ENCODE measurements around the gene TAS2R50. TPM values are rescaled to one million over a fixed set of nuclear protein-coding genes. Genes with fewer than 3 reads are reported as not detected.

Gene TAS2R50
- total RNA-seq, 4 donors from 2014 or later, result 2.0 to 2.3 TPM; not detected in 2

DNA sequence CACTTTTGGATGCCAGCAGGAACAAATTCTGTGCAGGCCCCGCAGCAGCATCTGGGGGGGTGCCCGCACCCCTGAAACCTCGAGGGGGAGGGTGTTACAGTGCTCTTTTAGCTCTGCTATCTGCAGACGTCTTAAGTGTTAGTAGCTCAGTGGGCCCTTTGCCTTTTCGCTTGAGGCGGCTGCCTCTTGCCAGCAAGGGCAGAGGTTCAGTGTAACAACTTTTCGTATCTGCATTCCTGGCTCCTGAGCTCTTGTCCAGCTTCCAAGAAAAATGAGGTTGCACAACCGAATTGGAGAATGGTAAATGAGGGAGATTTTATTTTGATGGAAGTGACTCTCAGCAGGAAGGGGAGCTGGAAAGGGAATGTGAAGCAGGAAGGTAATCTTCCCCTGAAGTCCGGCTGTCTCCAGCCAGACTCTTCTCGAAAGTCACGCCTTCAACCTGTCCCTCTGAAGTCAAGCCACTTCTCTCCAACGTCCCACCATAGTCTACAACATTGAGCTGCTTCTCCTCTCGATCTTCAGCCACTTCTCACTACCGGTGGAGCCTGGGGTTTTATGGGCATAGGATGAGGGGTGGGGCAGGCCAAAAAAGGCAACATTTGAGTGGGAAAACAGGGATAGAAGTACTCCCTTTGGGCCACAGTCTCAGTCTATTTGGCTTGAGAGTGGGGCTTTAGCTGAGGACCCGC is 17.8 kb downstream of the TAS2R50 start:
- intact Hi-C loops (cut with DNase I), result no loop called here
- Histone ChIP-seq H3K9me3 (no peaks in the 10 kb centered on the region), H3K27me3 (no peaks in the 10 kb centered on the region), H3K36me3 (no peaks in the 10 kb centered on the region), H3K4me1 (peaks cover 0 to 10% (median 0%) of the 10 kb centered on the region in 3 donors), H3K27ac (no peak overlapping the region), H3K4me3 (no peak overlapping the region)
- no peak for TF ChIP-seq POLR2A (IDR thresholded peaks at IDR 0.05)
- TF ChIP-seq, protein P1, sequence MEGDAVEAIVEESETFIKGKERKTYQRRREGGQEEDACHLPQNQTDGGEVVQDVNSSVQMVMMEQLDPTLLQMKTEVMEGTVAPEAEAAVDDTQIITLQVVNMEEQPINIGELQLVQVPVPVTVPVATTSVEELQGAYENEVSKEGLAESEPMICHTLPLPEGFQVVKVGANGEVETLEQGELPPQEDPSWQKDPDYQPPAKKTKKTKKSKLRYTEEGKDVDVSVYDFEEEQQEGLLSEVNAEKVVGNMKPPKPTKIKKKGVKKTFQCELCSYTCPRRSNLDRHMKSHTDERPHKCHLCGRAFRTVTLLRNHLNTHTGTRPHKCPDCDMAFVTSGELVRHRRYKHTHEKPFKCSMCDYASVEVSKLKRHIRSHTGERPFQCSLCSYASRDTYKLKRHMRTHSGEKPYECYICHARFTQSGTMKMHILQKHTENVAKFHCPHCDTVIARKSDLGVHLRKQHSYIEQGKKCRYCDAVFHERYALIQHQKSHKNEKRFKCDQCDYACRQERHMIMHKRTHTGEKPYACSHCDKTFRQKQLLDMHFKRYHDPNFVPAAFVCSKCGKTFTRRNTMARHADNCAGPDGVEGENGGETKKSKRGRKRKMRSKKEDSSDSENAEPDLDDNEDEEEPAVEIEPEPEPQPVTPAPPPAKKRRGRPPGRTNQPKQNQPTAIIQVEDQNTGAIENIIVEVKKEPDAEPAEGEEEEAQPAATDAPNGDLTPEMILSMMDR (IDR thresholded peaks at IDR 0.05), result no peak
- no peak for DNase-seq
- 47 to 70% methylated on average over 11 to 15 of the region's 15 CpGs for WGBS, 2 donors

DNA sequence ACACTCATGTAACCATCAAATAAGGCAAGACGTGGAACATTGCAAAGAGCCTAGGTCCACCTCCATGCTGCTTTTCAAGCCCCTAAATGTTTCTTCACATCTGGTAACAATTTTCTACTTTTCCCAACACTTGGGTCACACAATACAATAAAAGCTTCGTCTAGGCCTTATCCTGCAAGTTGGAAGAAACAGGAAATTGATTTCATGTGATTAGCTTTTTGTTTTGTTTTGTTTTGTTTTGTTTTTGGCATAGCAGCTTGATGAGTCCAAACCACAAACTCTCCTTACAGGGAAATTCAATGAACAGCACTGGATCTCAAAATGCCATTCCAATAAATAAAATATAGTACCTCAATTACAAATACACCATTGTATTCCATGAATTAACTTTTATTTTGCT is 19.3 kb downstream of the TAS2R50 start:
- Histone ChIP-seq H3K27me3 (no peaks in the 10 kb centered on the region), H3K36me3 (no peaks in the 10 kb centered on the region), H3K27ac (no peak overlapping the region), H3K9me3 (no peaks in the 10 kb centered on the region), H3K4me1 (peaks cover 0 to 10% (median 0%) of the 10 kb centered on the region in 3 donors), H3K4me3 (no peak overlapping the region)
- intact Hi-C loops (cut with DNase I), result no loop called here
- no peak for DNase-seq
- WGBS, 2 donors, result 50 to 65% methylated on average over 2 of the region's 2 CpGs
- no peak for TF ChIP-seq POLR2A (IDR thresholded peaks at IDR 0.05)

DNA sequence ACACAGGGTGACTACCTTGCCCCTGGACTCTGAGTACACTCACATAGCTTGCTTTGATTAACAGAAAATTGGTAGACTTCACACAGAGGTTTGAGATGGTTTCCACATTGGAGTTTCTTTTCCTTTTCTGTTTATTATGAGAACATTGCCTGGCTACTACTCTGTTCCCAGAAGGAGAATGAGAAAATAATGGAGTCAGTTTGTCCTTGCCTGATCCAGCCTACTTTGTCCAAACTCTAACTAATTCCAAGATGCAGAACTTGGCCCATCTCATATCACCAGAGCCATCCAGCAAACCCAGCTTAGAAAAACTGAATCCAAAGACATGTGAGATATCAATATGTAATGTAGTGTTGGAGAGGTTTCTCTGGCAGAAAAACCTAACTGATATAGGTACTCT is 20.4 kb downstream of the TAS2R50 start:
- no peak overlapping the region for H3K4me3 ChIP-seq
- no peak for DNase-seq
- H3K36me3 ChIP-seq, result no peaks in the 10 kb centered on the region
- H3K27me3 ChIP-seq, result no peaks in the 10 kb centered on the region
- no peaks in the 10 kb centered on the region for H3K9me3 ChIP-seq
- no peak overlapping the region for H3K27ac ChIP-seq
- TF ChIP-seq, protein P1 (IDR thresholded peaks at IDR 0.05), result no peak
- TF ChIP-seq POLR2A (IDR thresholded peaks at IDR 0.05), result no peak
- intact Hi-C loops (cut with DNase I), result no loop called here
- H3K4me1 ChIP-seq, result peaks cover 0 to 10% (median 0%) of the 10 kb centered on the region in 3 donors

DNA sequence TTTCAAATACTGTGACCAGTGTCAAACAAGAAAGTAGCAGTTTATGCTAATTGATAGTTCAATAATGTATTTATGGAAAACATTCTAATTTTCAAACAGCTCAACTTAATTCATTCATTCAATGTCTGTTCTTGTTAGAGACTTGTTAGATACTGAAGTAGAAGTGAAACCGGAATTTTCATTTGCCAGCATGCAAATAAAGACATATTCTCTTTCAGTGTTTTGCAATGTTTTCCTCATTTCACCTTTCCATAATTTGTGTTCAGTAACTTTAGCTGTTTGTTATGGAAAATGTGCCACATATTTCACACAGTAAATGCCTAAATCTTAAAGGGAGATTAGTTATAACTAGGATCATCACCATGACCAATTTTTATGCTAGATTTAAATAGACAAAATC is 21.2 kb downstream of the TAS2R50 start:
- DNase-seq, result no peak
- intact Hi-C loops (cut with DNase I), result no loop called here
- H3K27me3 ChIP-seq, result no peaks in the 10 kb centered on the region
- no peaks in the 10 kb centered on the region for H3K9me3 ChIP-seq
- no peak overlapping the region for H3K4me3 ChIP-seq
- peaks cover 0 to 10% (median 0%) of the 10 kb centered on the region in 3 donors for H3K4me1 ChIP-seq
- H3K27ac ChIP-seq, result no peak overlapping the region
- H3K36me3 ChIP-seq, result no peaks in the 10 kb centered on the region
- 66 to 85% methylated on average over 1 of the region's 1 CpG for WGBS, 2 donors
- TF ChIP-seq, protein P1 (IDR thresholded peaks at IDR 0.05), result no peak
- TF ChIP-seq POLR2A (IDR thresholded peaks at IDR 0.05), result no peak

DNA sequence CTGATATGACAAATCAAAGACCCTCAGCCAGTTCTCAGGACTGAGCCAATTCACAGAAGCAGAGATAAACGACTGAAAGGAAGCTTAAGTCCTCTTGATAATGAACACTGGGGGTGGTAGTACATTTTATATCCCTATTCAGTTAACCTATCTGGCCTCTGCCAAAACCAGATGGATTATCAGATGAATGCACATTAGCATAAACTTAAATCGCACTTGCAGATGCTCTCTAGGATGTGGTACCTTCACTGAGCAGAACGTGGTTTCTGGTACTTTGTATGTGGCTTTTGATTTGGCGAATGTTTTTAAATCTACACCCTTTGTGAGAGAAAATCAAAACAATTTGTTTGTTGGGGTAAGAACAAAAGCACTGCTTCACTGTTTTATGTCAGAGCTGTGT is 26.5 kb downstream of the TAS2R50 start:
- H3K4me3 ChIP-seq, result no peak overlapping the region
- DNase-seq, result no peak
- 72 to 80% methylated on average over 4 of the region's 4 CpGs for WGBS, 2 donors
- no peak overlapping the region for H3K27ac ChIP-seq
- H3K36me3 ChIP-seq, result no peaks in the 10 kb centered on the region
- TF ChIP-seq, protein P1 (IDR thresholded peaks at IDR 0.05), result no peak
- no peak for TF ChIP-seq POLR2A (IDR thresholded peaks at IDR 0.05)
- intact Hi-C loops (cut with DNase I), result no loop called here
- H3K4me1 ChIP-seq, result no peaks in the 10 kb centered on the region
- no peaks in the 10 kb centered on the region for H3K9me3 ChIP-seq
- no peaks in the 10 kb centered on the region for H3K27me3 ChIP-seq

DNA sequence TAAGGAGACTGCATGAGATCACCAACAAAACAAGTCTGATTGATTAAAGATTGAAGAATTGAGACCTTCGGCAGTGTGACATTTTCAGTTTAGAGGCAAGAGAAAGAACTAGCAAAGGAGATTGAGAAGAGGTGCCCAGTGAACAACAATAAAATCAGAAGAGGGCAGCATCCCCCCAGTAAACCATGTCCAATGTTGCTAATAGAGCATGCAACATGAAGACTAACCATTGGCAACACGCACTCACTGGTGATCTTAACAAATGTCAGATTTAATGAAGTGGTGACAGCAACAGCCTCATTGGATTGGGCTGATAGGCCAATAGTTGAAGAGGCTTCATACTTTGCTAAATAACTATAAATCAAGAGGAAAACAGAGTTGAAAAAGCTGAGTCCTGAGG is 26.9 kb downstream of the TAS2R50 start:
- Histone ChIP-seq H3K36me3 (no peaks in the 10 kb centered on the region), H3K9me3 (no peaks in the 10 kb centered on the region), H3K27me3 (no peaks in the 10 kb centered on the region), H3K4me1 (no peaks in the 10 kb centered on the region), H3K27ac (no peak overlapping the region), H3K4me3 (no peak overlapping the region)
- TF ChIP-seq, protein P1 (IDR thresholded peaks at IDR 0.05), result no peak
- TF ChIP-seq POLR2A (IDR thresholded peaks at IDR 0.05), result no peak
- DNase-seq, result no peak
- WGBS, 2 donors, result 88 to 90% methylated on average over 2 of the region's 2 CpGs
- intact Hi-C loops (cut with DNase I), result no loop called here

Measured in esophagus squamous epithelium (tissue), 5 donors.